ENCODE data around the gene EIF2S2. TPM values are rescaled to one million over a fixed set of nuclear protein-coding genes. Genes with fewer than 3 reads are reported as not detected.

Gene EIF2S2
- polyA plus RNA-seq, 6 donors from 2014 or later, result 17.5 to 24.6 (median 18.4) TPM

- DNase-seq, result no peak
- no peaks in the 10 kb centered on the region for H3K36me3 Mint-ChIP-seq
- H3K4me3 Mint-ChIP-seq, result no peak overlapping the region
- peaks cover 49 to 78% (median 67%) of the 10 kb centered on the region in 3 donors for H3K4me1 Mint-ChIP-seq
- no peaks in the 10 kb centered on the region for H3K27me3 Mint-ChIP-seq
- H3K9me3 Mint-ChIP-seq, result no peaks in the 10 kb centered on the region
- H3K27ac Mint-ChIP-seq, result peak overlapping the region in 5 of 6 donors; percentile 25 to 60 (median 53)
- no peak for ATAC-seq (ENCODE audit: low read depth in 2 of 2)
Measured at GRCh38 chr20:34043025-34043424, 69.0 kb downstream of the EIF2S2 start.

GRCh38 chr20:34042262-34042661 lies 69.8 kb downstream of the EIF2S2 start:
- no peak for DNase-seq

DNA sequence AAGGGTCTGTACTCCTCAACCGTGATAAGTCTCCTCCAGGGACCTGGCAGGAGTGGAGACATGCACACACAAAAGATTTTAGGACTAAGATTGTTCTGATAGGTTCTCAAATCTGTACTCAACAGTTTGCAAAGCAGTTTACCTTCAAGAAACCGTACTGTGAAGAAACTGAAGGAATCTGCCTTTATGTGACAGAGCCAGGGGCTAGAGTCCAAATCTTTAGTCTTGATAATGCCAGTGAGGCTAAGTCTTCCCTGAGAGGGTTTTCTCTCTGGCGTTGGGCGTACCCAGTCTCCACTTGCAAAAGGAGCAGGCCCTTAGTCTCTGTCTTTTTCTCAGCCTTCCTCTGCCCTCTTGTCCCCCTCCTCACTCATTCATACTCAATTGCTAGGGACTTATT lies 70.8 kb downstream of the EIF2S2 start:
- no peak overlapping the region for H3K4me3 Mint-ChIP-seq

More at GRCh38 chr20:34042262-34042661, 69.8 kb downstream of the EIF2S2 start:
- no peaks in the 10 kb centered on the region for H3K27me3 Mint-ChIP-seq
- H3K4me1 Mint-ChIP-seq, result peaks cover 53 to 78% (median 70%) of the 10 kb centered on the region in 3 donors
- H3K27ac Mint-ChIP-seq, result peak overlapping the region in 5 of 6 donors; percentile 39 to 69 (median 58)
- no peak overlapping the region for H3K4me3 Mint-ChIP-seq
- H3K36me3 Mint-ChIP-seq, result no peaks in the 10 kb centered on the region
- H3K9me3 Mint-ChIP-seq, result no peaks in the 10 kb centered on the region
- no peak for ATAC-seq (ENCODE audit: low read depth in 2 of 2)

GRCh38 chr20:34040300-34040995 lies 71.6 kb downstream of the EIF2S2 start:
- Mint-ChIP-seq H3K27me3 (no peaks in the 10 kb centered on the region), H3K9me3 (no peaks in the 10 kb centered on the region), H3K4me3 (no peak overlapping the region), H3K4me1 (peaks cover 57 to 83% (median 80%) of the 10 kb centered on the region in 3 donors), H3K36me3 (no peaks in the 10 kb centered on the region), H3K27ac (peak overlapping the region in 1 of 6 donors; percentile 56)
- no peak for DNase-seq
- ATAC-seq (ENCODE audit: low read depth in 2 of 2), result no peak

More for the DNA sequence above, 70.8 kb downstream of the EIF2S2 start:
- DNase-seq (no peak), ATAC-seq (ENCODE audit: low read depth in 2 of 2) (no peak)
- Mint-ChIP-seq H3K9me3 (no peaks in the 10 kb centered on the region), H3K36me3 (no peaks in the 10 kb centered on the region), H3K27me3 (no peaks in the 10 kb centered on the region), H3K27ac (peak overlapping the region in 1 of 6 donors; percentile 58), H3K4me1 (peaks cover 59 to 82% (median 80%) of the 10 kb centered on the region in 3 donors)

Other genes with a start within 250 kb of the EIF2S2 start
- 100 to 1,000 TPM; 155 to 228 (median 187) TPM for gene RALY, start 118.3 kb downstream of the EIF2S2 start, polyA plus RNA-seq (ENCODE audit: low read depth in 6 of 6)
- under 1 TPM in 1 of 6 donors, not detected in 5; 0.82 TPM for gene ASIP, start 129.2 kb upstream of the EIF2S2 start, polyA plus RNA-seq (ENCODE audit: low read depth in 6 of 6)
- 10 to 100 TPM; 32.1 to 46.8 (median 34.5) TPM for gene AHCY, start 191.1 kb upstream of the EIF2S2 start, polyA plus RNA-seq (ENCODE audit: low read depth in 6 of 6)